Measurements from ENCODE around the gene GLYR1.

DNA sequence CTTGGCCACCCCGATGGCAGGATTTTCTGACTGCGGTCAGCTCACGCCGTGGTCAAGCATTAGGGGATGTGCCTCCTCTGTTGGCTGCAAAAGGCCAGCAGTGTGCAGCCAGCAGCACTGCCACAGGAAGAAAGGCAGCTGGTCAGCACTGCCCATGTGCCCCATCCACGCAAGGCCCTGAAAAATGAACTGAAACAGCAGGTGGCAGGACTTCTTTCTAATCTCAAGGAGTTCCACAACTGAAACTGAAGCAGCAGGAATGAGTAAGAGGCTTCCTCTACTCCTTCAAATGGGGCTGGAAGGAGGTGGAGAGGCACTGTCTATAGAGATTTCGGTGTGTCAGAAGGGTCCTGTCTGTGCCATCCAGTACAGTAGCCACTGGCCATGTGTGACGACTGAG is 83.3 kb downstream of the GLYR1 start:
- TF ChIP-seq, protein P1, sequence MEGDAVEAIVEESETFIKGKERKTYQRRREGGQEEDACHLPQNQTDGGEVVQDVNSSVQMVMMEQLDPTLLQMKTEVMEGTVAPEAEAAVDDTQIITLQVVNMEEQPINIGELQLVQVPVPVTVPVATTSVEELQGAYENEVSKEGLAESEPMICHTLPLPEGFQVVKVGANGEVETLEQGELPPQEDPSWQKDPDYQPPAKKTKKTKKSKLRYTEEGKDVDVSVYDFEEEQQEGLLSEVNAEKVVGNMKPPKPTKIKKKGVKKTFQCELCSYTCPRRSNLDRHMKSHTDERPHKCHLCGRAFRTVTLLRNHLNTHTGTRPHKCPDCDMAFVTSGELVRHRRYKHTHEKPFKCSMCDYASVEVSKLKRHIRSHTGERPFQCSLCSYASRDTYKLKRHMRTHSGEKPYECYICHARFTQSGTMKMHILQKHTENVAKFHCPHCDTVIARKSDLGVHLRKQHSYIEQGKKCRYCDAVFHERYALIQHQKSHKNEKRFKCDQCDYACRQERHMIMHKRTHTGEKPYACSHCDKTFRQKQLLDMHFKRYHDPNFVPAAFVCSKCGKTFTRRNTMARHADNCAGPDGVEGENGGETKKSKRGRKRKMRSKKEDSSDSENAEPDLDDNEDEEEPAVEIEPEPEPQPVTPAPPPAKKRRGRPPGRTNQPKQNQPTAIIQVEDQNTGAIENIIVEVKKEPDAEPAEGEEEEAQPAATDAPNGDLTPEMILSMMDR (IDR thresholded peaks at IDR 0.05): no peak
- TF ChIP-seq POLR2AphosphoS5 (IDR thresholded peaks at IDR 0.05; ENCODE audit: low read depth, low read length) (no peak), SIN3A (IDR thresholded peaks at IDR 0.05; ENCODE audit: borderline replicate concordance, insufficient read depth, low read depth, low read length) (no peak), TCF7L2 (IDR thresholded peaks at IDR 0.05; ENCODE audit: low read depth, low read length) (no peak)
- TF ChIP-seq, protein P2, sequence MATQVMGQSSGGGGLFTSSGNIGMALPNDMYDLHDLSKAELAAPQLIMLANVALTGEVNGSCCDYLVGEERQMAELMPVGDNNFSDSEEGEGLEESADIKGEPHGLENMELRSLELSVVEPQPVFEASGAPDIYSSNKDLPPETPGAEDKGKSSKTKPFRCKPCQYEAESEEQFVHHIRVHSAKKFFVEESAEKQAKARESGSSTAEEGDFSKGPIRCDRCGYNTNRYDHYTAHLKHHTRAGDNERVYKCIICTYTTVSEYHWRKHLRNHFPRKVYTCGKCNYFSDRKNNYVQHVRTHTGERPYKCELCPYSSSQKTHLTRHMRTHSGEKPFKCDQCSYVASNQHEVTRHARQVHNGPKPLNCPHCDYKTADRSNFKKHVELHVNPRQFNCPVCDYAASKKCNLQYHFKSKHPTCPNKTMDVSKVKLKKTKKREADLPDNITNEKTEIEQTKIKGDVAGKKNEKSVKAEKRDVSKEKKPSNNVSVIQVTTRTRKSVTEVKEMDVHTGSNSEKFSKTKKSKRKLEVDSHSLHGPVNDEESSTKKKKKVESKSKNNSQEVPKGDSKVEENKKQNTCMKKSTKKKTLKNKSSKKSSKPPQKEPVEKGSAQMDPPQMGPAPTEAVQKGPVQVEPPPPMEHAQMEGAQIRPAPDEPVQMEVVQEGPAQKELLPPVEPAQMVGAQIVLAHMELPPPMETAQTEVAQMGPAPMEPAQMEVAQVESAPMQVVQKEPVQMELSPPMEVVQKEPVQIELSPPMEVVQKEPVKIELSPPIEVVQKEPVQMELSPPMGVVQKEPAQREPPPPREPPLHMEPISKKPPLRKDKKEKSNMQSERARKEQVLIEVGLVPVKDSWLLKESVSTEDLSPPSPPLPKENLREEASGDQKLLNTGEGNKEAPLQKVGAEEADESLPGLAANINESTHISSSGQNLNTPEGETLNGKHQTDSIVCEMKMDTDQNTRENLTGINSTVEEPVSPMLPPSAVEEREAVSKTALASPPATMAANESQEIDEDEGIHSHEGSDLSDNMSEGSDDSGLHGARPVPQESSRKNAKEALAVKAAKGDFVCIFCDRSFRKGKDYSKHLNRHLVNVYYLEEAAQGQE (IDR thresholded peaks at IDR 0.05; ENCODE audit: insufficient read depth in 1 of 2, low read depth in 2 of 2, low read length in 1 of 2): no peak
